IPS-15b (cell line): ENCODE data around the gene SETD5.

ENCODE experiments used
- H3K27me3 ChIP-seq: one replicate; pipeline ENCODE4 v1.6.1; 2013; ENCODE audit warnings: low read length; ENCODE audit not compliant: control insufficient read depth, insufficient read depth
- H3K36me3 ChIP-seq: one replicate; pipeline ENCODE4 v1.6.1; 2013; ENCODE audit warnings: low read length; ENCODE audit not compliant: control insufficient read depth, insufficient read depth
- H3K4me1 ChIP-seq: one replicate; pipeline ENCODE4 v1.6.1; 2013; ENCODE audit warnings: mild to moderate bottlenecking, low read length; ENCODE audit not compliant: control insufficient read depth, insufficient read depth
- H3K4me3 ChIP-seq: one replicate; pipeline ENCODE4 v1.5.1; 2013; ENCODE audit warnings: low read depth, low read length
- H3K9ac ChIP-seq: one replicate; pipeline ENCODE4 v1.6.1; 2013; ENCODE audit warnings: low read depth, mild to moderate bottlenecking, low read length
- H3K9me3 ChIP-seq: one replicate; pipeline ENCODE4 v1.6.1; 2013; ENCODE audit warnings: mild to moderate bottlenecking, low read length; ENCODE audit not compliant: control insufficient read depth, insufficient read depth

Gene SETD5

DNA sequence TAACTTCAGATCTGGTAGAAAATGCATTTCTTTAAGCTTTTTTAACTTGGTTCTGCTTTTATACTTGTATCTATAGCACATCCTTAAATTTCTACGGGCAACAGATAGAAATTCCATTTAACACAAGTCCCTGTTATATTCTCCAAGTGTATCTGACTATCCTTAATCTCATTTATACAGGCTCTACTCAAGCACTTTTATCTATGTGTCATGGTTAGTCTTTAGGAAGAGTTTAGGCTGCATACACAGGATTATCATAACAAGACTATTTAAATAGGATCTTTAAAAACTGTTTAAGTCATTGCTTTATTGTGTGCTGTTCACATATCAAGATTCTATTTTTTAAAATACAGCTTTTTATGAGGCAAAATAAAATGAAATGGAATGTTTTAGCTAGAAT lies 52.7 kb downstream of the SETD5 start:
- Histone ChIP-seq H3K36me3 (peaks cover 58% of the 10 kb centered on the region), H3K9ac (no peak overlapping the region), H3K27me3 (no peaks in the 10 kb centered on the region), H3K4me3 (no peak overlapping the region), H3K4me1 (no peaks in the 10 kb centered on the region), H3K9me3 (no peaks in the 10 kb centered on the region)

DNA sequence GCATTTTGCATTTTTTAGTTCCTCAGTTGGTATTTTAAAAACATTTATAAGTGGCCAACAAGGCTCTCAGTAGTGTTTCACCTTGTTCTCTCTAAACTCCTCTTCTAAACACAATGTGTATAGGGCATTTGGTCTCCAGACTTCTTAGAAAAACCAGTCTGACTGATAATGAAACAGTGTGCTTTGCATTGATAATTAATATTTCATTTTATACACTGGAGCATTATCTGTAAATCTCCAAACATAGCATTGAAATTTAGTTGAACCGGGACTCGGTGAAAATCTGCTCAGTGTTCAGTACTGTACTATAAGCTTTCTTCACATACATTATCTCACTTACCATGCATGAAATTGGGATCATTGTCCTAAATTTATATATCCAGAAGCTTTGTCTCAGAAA lies 53.6 kb downstream of the SETD5 start:
- Histone ChIP-seq H3K4me3 (no peak overlapping the region), H3K9ac (no peak overlapping the region), H3K36me3 (peaks cover 52% of the 10 kb centered on the region), H3K9me3 (no peaks in the 10 kb centered on the region), H3K27me3 (no peaks in the 10 kb centered on the region), H3K4me1 (no peaks in the 10 kb centered on the region)

DNA sequence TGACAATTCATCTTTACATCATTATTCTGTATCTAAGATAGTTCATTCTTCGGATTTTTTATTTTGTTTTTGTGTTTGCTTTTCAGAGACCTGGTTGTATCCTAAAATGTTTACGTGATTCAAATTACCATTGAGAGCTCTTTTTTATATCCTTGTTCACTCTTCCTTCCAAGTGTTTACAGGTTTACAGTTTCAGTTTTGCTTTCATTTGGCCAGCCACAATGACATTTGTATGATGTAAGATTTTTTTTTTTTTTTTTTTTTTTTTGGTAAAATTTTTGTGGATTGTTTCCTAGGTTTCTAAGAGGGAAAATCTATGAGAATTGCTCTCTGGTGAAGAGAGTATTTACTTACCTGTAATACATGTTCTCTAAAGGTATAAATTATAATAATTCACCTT lies 55.0 kb downstream of the SETD5 start:
- Histone ChIP-seq H3K4me1 (no peaks in the 10 kb centered on the region), H3K9ac (no peak overlapping the region), H3K4me3 (no peak overlapping the region), H3K9me3 (no peaks in the 10 kb centered on the region), H3K27me3 (no peaks in the 10 kb centered on the region), H3K36me3 (peaks cover 47% of the 10 kb centered on the region)

DNA sequence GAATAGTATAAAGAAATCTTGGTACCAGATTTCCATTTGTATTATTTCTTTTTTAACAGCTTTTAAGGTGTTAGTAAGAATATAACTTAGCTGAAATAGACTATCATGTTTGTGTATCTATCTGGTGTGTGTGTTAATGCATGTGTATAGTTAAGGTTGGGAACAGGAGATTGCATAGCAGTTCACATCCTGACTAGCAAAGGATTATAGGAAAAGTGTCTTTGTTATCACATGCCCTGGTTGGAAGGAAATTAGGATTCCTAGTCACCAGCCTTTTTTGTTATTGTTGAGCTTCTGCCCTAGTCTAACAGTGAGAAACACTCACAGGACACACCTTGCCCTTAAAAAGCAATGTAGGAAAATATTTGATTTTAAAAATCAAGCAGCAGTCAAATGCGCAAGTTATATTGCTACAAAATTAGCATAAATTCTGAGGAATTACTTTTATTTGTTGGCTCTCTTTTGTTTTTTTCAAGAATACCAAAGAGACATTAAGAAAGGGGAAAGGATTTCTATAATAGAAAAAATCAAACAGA lies 58.2 kb downstream of the SETD5 start:
- Histone ChIP-seq H3K27me3 (no peaks in the 10 kb centered on the region), H3K4me3 (no peak overlapping the region), H3K9me3 (no peaks in the 10 kb centered on the region), H3K36me3 (peaks cover 36% of the 10 kb centered on the region), H3K9ac (no peak overlapping the region), H3K4me1 (no peaks in the 10 kb centered on the region)

DNA sequence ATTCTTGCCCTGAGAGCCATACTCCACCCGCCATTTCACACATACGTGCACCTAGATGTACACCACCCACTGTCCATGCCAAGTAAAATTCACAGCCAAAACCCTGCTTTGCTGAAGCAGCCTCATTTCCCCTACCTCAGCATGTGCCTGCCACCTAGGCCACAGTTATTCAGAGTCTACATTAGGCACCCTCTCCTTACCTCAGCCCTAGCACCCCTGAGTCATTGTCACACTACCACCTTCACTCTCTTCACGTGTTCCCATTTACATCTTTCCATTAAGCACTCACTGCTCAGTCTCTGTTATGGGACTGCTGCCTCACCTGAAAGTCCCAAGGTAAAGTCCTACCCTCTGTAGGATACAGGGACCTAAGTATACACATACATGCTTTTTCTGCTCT lies 70.0 kb downstream of the SETD5 start:
- Histone ChIP-seq H3K36me3 (peaks cover 60% of the 10 kb centered on the region), H3K27me3 (no peaks in the 10 kb centered on the region), H3K9me3 (no peaks in the 10 kb centered on the region), H3K4me1 (no peaks in the 10 kb centered on the region), H3K9ac (no peak overlapping the region), H3K4me3 (no peak overlapping the region)

DNA sequence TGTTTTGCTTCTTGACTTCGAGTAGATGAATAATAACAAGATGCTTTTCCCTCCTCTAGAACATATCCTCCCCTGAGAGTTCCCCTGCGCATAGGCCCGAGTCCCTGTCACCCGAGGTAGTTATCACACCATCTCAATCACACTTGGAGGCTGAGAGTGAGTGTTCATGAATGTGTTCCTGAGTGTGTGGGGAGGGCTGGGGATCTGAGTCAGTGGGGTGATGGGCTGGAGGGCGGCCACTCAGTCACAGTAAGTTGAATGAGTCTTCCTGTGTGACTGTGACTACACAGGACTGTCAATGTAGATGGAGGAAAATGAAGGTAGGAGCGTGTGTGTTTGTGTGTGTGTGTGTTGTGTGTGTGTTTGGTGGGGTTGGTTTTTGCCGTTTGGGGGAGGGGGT lies 71.0 kb downstream of the SETD5 start:
- Histone ChIP-seq H3K27me3 (no peaks in the 10 kb centered on the region), H3K4me1 (no peaks in the 10 kb centered on the region), H3K9me3 (no peaks in the 10 kb centered on the region), H3K36me3 (peaks cover 70% of the 10 kb centered on the region), H3K4me3 (no peak overlapping the region), H3K9ac (no peak overlapping the region)

DNA sequence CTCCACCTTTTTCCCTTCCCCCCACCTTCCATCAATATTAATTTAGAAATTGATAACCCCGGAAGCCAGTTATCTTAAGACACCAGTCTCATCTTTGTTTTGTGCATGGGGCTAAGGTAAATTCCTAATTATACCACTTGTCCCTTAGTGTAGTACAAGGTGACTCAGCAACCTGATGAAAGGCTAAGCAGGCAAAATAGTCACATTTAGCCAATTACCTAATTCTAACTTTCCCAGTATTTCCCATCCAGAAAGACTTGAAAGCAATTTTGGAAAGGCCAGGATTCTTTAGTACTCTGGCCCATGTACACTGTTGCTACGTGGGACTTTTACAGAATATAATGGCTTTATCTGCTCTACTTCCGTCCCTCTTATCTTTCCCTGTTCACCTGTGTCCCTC lies 72.6 kb downstream of the SETD5 start:
- H3K4me1 ChIP-seq = no peaks in the 10 kb centered on the region
- H3K36me3 ChIP-seq = peaks cover 71% of the 10 kb centered on the region
- no peaks in the 10 kb centered on the region for H3K9me3 ChIP-seq
- H3K27me3 ChIP-seq = no peaks in the 10 kb centered on the region
- H3K9ac ChIP-seq = no peak overlapping the region
- no peak overlapping the region for H3K4me3 ChIP-seq

DNA sequence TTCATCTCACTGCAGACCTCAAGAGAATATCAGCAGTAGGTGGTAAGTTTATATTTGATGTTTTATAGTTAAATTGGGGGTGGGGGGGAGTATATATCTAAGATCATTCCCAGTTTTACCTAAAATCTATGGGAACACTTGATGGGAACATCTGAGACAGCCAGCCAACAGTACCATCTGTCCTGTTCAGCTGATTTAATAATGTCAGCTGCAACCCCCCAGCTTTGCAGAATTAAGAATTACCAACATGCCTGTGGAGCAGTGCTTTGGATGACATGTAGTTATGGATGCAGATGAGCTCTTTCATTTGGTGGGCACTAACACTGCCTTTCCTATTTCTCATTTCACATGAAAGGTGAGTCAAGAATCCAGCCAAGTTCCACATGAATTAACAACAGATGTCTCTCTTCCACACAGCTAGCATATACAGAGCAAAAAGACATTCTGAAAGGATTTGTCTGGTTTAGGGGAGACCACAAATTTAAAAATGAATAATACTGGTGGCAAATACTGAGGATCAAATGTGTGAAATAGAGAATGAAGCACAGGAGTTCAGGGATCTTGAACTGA lies 76.2 kb downstream of the SETD5 start:
- H3K4me3 ChIP-seq = no peak overlapping the region
- H3K4me1 ChIP-seq = no peaks in the 10 kb centered on the region
- peaks cover 68% of the 10 kb centered on the region for H3K36me3 ChIP-seq
- no peaks in the 10 kb centered on the region for H3K9me3 ChIP-seq
- H3K27me3 ChIP-seq = no peaks in the 10 kb centered on the region
- H3K9ac ChIP-seq = no peak overlapping the region

DNA sequence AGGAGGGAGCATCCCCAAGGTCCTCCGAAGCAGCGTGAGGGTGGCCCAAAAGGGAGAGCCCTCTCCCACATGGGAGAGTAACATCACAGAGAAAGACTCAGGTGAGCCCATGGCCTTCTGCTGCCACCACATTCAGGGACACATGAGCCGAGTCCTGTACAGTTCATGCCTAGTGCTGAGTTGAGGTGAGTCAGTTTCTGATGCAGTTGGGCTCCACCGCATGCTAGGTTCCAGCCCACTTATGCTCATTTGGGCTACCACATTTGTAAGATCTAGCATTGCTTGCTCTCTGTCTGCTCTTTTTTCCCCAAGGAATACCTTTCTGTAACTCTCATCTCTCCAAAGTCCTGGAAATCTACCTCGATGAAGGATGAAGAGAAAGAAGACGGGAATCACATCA lies 77.1 kb downstream of the SETD5 start:
- Histone ChIP-seq H3K4me3 (no peak overlapping the region), H3K36me3 (peaks cover 70% of the 10 kb centered on the region), H3K9me3 (no peaks in the 10 kb centered on the region), H3K4me1 (no peaks in the 10 kb centered on the region), H3K9ac (no peak overlapping the region), H3K27me3 (no peaks in the 10 kb centered on the region)

DNA sequence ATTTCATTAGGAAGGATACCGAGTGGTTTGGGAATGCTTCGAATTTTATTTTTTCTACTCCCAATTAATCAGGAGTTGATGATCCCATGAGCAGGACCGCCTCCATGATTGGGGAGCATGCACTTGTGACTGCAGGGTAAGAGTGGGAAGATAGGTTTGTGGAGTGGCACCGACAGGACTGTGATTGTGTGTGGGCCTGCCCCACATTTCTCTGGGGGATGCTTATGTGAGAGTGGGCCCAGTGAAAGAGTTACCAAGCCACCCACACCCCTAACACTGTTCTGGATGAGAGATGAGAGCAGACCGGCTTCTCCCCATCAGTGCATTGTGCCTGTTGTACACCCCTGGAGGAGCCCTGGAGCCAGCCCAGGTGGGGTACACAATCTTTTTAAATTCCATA lies 79.5 kb downstream of the SETD5 start:
- no peaks in the 10 kb centered on the region for H3K4me1 ChIP-seq
- H3K27me3 ChIP-seq = no peaks in the 10 kb centered on the region
- H3K4me3 ChIP-seq = no peak overlapping the region
- peaks cover 51% of the 10 kb centered on the region for H3K36me3 ChIP-seq
- no peaks in the 10 kb centered on the region for H3K9me3 ChIP-seq
- H3K9ac ChIP-seq = no peak overlapping the region

DNA sequence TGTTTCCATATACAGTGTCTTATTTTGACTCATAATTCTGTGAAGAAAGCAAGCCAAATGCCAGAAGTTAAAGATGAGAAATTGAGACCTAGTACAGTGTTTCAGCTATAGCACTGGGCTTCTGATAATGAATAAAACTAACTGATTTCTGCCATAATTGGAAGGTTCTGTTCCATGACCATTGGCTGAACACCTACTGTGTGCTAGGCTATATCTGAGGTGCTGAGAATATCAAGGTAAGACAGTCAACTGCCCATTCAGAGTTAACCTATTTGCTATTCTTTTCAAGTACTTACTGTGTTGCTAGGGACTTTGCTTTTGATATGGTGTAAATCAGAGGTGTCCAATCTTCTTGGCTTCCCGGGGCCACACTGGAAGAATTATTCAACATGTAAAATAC lies 82.8 kb downstream of the SETD5 start:
- peaks cover 24% of the 10 kb centered on the region for H3K36me3 ChIP-seq
- H3K4me1 ChIP-seq = no peaks in the 10 kb centered on the region
- H3K27me3 ChIP-seq = no peaks in the 10 kb centered on the region
- H3K4me3 ChIP-seq = no peak overlapping the region
- no peaks in the 10 kb centered on the region for H3K9me3 ChIP-seq
- no peak overlapping the region for H3K9ac ChIP-seq

DNA sequence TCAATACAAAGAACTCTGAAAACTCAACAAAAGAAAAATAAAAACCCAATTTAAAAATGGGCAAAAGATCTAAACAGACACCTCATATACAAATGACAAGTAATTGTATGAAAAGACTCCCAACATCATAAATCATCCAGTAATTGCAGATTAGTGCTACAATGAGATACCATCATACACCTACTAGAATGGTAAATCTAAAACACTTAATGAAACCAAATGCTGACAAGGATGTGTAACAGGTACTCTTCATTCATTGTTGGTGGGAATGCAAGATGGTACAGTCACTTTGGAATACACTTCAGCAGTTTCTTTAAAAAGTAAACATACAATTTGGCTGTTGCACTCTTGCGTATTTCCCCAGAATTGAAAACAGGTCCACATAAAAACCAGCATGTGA lies 87.8 kb downstream of the SETD5 start:
- no peaks in the 10 kb centered on the region for H3K27me3 ChIP-seq
- no peaks in the 10 kb centered on the region for H3K36me3 ChIP-seq
- no peak overlapping the region for H3K9ac ChIP-seq
- H3K4me1 ChIP-seq = no peaks in the 10 kb centered on the region
- H3K9me3 ChIP-seq = no peaks in the 10 kb centered on the region
- H3K4me3 ChIP-seq = no peak overlapping the region
